Gastroesophageal sphincter (tissue), 4 donors: Measurements from ENCODE around the gene LLGL1. TPM values are rescaled to one million over a fixed set of nuclear protein-coding genes. Genes with fewer than 3 reads are reported as not detected.

Experiments
- ATAC-seq: fragments of 150-250 bp; one replicate; pipeline ENCODE4 v1.9.1; 2016; ENCODE audit warnings: mild to moderate bottlenecking, moderate library complexity
- H3K27ac ChIP-seq, 4 donors: fragments of 200-600 bp; sonication (generic) in 3 of 4; 1 replicate in 3 of 4; 2 replicates in 1 of 4; pipeline ENCODE4 v1.5.1; 2016 to 2019
- H3K27me3 ChIP-seq: fragments of 200-600 bp; sonication (generic); one replicate; pipeline ENCODE4 v1.5.1; 2019
- H3K36me3 ChIP-seq, 2 donors: fragments of 200-600 bp; sonication (generic); one replicate each; pipeline ENCODE4 v1.5.1; 2019; ENCODE audit warnings: control low read depth in 1 of 2
- H3K4me1 ChIP-seq, 3 donors: fragments of 200-600 bp; sonication (generic); 1 replicate in 2 of 3; 2 replicates in 1 of 3; pipeline ENCODE4 v1.5.1; 2016 to 2019; ENCODE audit warnings: control low read depth in 2 of 3
- H3K4me3 ChIP-seq, 2 donors: fragments of 200-600 bp; sonication (generic); one replicate each; pipeline ENCODE4 v1.5.1; 2019; ENCODE audit warnings: mild to moderate bottlenecking in 1 of 2, moderate library complexity in 1 of 2
- H3K9me3 ChIP-seq, 3 donors: fragments of 200-600 bp; sonication (generic); one replicate each; pipeline ENCODE4 v1.5.1; 2017 to 2019; ENCODE audit warnings: control low read depth in 2 of 3
- CTCF ChIP-seq, 4 experiments: fragments of 200-600 bp in 2 of 4; fragments of 450-650 bp in 2 of 4; sonication (generic) in 1 of 4; IDR thresholded peaks; one replicate each; pipeline ENCODE4 v1.5.1; 2017 to 2019; ENCODE audit warnings: antibody characterized with exemption in 4 of 4, mild to moderate bottlenecking in 2 of 4, moderate library complexity in 2 of 4
- EP300 ChIP-seq: sonication (generic); formaldehyde crosslinking; IDR thresholded peaks from one replicate; pipeline ENCODE4 v1.6.1; 2017; ENCODE audit warnings: antibody characterized with exemption, mild to moderate bottlenecking
- POLR2A ChIP-seq, 2 donors: fragments of 450-650 bp; IDR thresholded peaks; one replicate each; pipeline ENCODE4 v1.6.1; 2017; ENCODE audit warnings: antibody characterized with exemption in 2 of 2, mild to moderate bottlenecking in 2 of 2, moderate library complexity in 1 of 2
- POLR2AphosphoS5 ChIP-seq: sonication (generic); formaldehyde crosslinking; IDR thresholded peaks from one replicate; pipeline ENCODE4 v1.6.1; 2017; ENCODE audit warnings: antibody characterized with exemption
- WGBS, 2 donors: methylation state at CpG; one replicate each; pipeline ENCODE4 v1.1.5; 2018; ENCODE audit warnings: low coverage in 1 of 2; 5-methylcytosine and 5-hydroxymethylcytosine counted together
- total RNA-seq, 4 donors: library from RNA; depleted of rRNA; stranded (reverse); fragments of >200 nt; gene quantifications; one replicate each; pipeline ENCODE4 v1.1.0, GENCODE V29; 2016

Gene LLGL1
- total RNA-seq, 4 donors from 2014 or later, result 16.7 to 31.7 (median 22.1) TPM

GRCh38 chr17:18179804-18180203 is 45.6 kb upstream of the LLGL1 start:
- Histone ChIP-seq H3K9me3 (no peaks in the 10 kb centered on the region), H3K27me3 (no peaks in the 10 kb centered on the region), H3K4me3 (no peak overlapping the region), H3K4me1 (peaks cover 0 to 18% (median 7%) of the 10 kb centered on the region in 3 donors), H3K27ac (no peak overlapping the region), H3K36me3 (no peaks in the 10 kb centered on the region)
- ATAC-seq, result no peak
- WGBS, 2 donors, result 81 to 95% methylated on average over 6 to 7 of the region's 7 CpGs
- TF ChIP-seq CTCF (IDR thresholded peaks at IDR 0.05) (no peak), POLR2AphosphoS5 (no peak)

GRCh38 chr17:18181358-18181757 is 44.1 kb upstream of the LLGL1 start:
- ATAC-seq, result no peak
- TF ChIP-seq CTCF (IDR thresholded peaks at IDR 0.05) (no peak), POLR2A (IDR thresholded peaks at IDR 0.05) (no peak), EP300 (no peak), POLR2AphosphoS5 (no peak)
- H3K27me3 ChIP-seq, result no peaks in the 10 kb centered on the region
- H3K9me3 ChIP-seq, result no peaks in the 10 kb centered on the region
- peak overlapping the region in 3 of 4 donors; percentile 93 to 99 (median 94) for H3K27ac ChIP-seq
- H3K4me1 ChIP-seq, result peaks cover 0 to 33% (median 12%) of the 10 kb centered on the region in 3 donors
- H3K36me3 ChIP-seq, result no peaks in the 10 kb centered on the region
- H3K4me3 ChIP-seq, result no peak overlapping the region
- 20 to 40% methylated on average over 1 to 2 of the region's 5 CpGs for WGBS, 2 donors

DNA sequence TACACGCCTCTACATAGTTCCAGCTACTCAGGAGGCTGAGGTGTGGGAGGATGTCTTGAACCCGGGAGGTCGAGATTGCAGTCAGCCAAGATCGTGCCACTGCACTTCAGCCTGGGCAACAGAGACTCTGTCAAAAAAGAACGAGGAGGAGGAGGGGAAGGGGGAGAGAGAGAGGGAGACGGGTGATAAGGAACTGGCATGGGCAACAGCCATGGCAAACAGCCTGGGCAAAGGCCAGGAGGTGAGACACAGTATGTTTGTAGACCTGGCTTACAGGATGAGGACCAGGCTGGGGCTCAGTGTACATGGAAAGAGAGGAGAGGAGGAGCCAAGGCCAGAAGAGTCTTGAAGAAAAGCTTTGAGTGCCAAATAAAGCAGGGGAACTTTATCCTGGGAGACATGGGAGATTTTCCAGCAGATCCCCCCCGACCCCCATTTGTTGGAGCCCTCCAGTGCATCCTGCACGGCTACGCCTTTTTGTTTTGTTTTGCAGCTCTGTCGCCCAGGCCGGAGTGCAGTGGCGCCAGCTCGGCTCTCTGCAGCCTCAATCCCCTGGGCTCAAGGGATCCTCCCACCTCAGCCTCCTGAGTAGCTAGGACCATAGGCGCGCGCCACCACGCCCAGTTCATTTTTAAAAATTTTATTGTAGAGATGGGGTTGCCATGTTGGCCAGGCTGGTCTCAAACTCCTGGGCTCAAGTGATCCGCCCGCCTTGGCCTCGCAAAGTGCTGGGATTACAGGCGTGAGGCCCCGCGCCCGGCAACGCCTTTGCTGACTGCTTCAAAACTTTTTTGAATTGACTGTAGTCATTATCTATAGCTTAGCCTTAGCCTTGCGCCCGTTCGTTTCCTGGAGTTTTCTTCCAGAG is 43.1 kb upstream of the LLGL1 start:
- TF ChIP-seq POLR2AphosphoS5 (no peak), CTCF (IDR thresholded peaks at IDR 0.05) (no peak), POLR2A (IDR thresholded peaks at IDR 0.05) (no peak), EP300 (no peak)
- peak overlapping the region; percentile 79 to 99 for H3K4me3 ChIP-seq
- no peak for ATAC-seq
- peaks cover 0 to 43% (median 17%) of the 10 kb centered on the region in 3 donors for H3K4me1 ChIP-seq
- H3K9me3 ChIP-seq, result no peaks in the 10 kb centered on the region
- WGBS, 2 donors, result 21 to 27% methylated on average over 12 to 17 of the region's 28 CpGs
- H3K27ac ChIP-seq, result peak overlapping the region; percentile 84 to 99 (median 94)
- no peaks in the 10 kb centered on the region for H3K36me3 ChIP-seq
- no peaks in the 10 kb centered on the region for H3K27me3 ChIP-seq

GRCh38 chr17:18182978-18183333 is 42.5 kb upstream of the LLGL1 start:
- WGBS, 2 donors, result no CpG with 5 or more reads among the region's 33 CpGs
- TF ChIP-seq CTCF (IDR thresholded peaks at IDR 0.05) (peak in 2 of 4 experiments; percentile 19 to 26), EP300 (no peak), POLR2A (IDR thresholded peaks at IDR 0.05) (peak; percentile 34 to 45), POLR2AphosphoS5 (peak; percentile 30)
- Histone ChIP-seq H3K36me3 (no peaks in the 10 kb centered on the region), H3K27me3 (no peaks in the 10 kb centered on the region), H3K4me3 (peak overlapping the region; percentile 79 to 99), H3K9me3 (no peaks in the 10 kb centered on the region), H3K4me1 (peaks cover 0 to 49% (median 22%) of the 10 kb centered on the region in 3 donors), H3K27ac (peak overlapping the region; percentile 84 to 99 (median 94))
- peak; percentile 69 for ATAC-seq
